GM23338 (cell line): ENCODE measurements around the gene TCERG1L. TPM values are rescaled to one million over a fixed set of nuclear protein-coding genes. Genes with fewer than 3 reads are reported as not detected.

ENCODE experiments used
- ATAC-seq: fragments of 200-7000 bp; cut with Tn5 transposase; 3 replicates; pipeline ENCODE4 v1.9.1; 2020
- DNase-seq: peaks from one replicate; pipeline ENCODE4 v3.0.0-alpha.2; 2015; ENCODE audit warnings: low spot score
- H2AFZ ChIP-seq: fragments of 200-600 bp; sonication (generic); 2 replicates; pipeline ENCODE4 v1.8.0; 2016; ENCODE audit warnings: antibody characterized with exemption, mild to moderate bottlenecking, moderate library complexity
- H3F3A ChIP-seq: fragments of 200-600 bp; sonication (generic); replicated peaks from 2 replicates; pipeline ENCODE4 v1.8.0; 2017; ENCODE audit warnings: antibody characterized with exemption, mixed run types, low read depth
- H3K27ac ChIP-seq: fragments of 200-600 bp; sonication (generic); 2 replicates; pipeline ENCODE4 v1.6.1; 2016; ENCODE audit warnings: low read depth
- H3K27me3 ChIP-seq: fragments of 200-600 bp; sonication (generic); 2 replicates; pipeline ENCODE4 v1.8.0; 2016; ENCODE audit warnings: mild to moderate bottlenecking, mixed run types, moderate library complexity; ENCODE audit not compliant: insufficient read depth
- H3K36me3 ChIP-seq: fragments of 200-600 bp; sonication (generic); 2 replicates; pipeline ENCODE4 v1.8.0; 2016; ENCODE audit warnings: mild to moderate bottlenecking; ENCODE audit not compliant: insufficient read depth
- H3K4me1 ChIP-seq: fragments of 200-600 bp; sonication (generic); 2 replicates; pipeline ENCODE4 v1.8.0; 2016; ENCODE audit warnings: mild to moderate bottlenecking, moderate library complexity; ENCODE audit not compliant: insufficient read depth
- H3K4me2 ChIP-seq: fragments of 200-600 bp; sonication (generic); 2 replicates; pipeline ENCODE4 v1.7.1; 2017; ENCODE audit warnings: mixed run types
- H3K4me3 ChIP-seq: fragments of 200-600 bp; sonication (generic); 2 replicates; pipeline ENCODE4 v1.6.1; 2016; ENCODE audit warnings: mixed run types
- H3K79me2 ChIP-seq: fragments of 200-600 bp; sonication (generic); replicated peaks from 2 replicates; pipeline ENCODE4 v1.8.0; 2017; ENCODE audit warnings: mild to moderate bottlenecking; ENCODE audit not compliant: insufficient read depth
- H3K9me2 ChIP-seq: fragments of 200-600 bp; sonication (generic); 2 replicates; pipeline ENCODE4 v1.8.0; 2017; ENCODE audit not compliant: insufficient read depth
- H4K20me1 ChIP-seq: fragments of 200-600 bp; sonication (generic); replicated peaks from 2 replicates; pipeline ENCODE4 v1.8.0; 2017; ENCODE audit warnings: mild to moderate bottlenecking; ENCODE audit not compliant: insufficient read depth
- H3K27ac Mint-ChIP-seq: 2 replicates; pipeline ENCODE4 v1.8.0; 2020; ENCODE audit warnings: inconsistent platforms, mild to moderate bottlenecking, moderate library complexity, mixed read lengths
- H3K27me3 Mint-ChIP-seq: 3 replicates; pipeline ENCODE4 v1.8.0; 2022; ENCODE audit warnings: low read depth, mild to moderate bottlenecking, moderate library complexity, mixed read lengths, inconsistent platforms; ENCODE audit not compliant: insufficient read depth, poor library complexity
- H3K36me3 Mint-ChIP-seq: 3 replicates; pipeline ENCODE4 v1.8.0; 2021; ENCODE audit warnings: low read depth, mild to moderate bottlenecking, inconsistent platforms, moderate library complexity, mixed read lengths
- H3K4me1 Mint-ChIP-seq: 3 replicates; pipeline ENCODE4 v1.8.0; 2020; ENCODE audit warnings: mild to moderate bottlenecking, inconsistent platforms, mixed read lengths
- H3K4me3 Mint-ChIP-seq: 3 replicates; pipeline ENCODE4 v1.8.0; 2021; ENCODE audit warnings: moderate library complexity, mild to moderate bottlenecking, inconsistent platforms, mixed read lengths
- H3K9me3 Mint-ChIP-seq: 3 replicates; pipeline ENCODE4 v1.8.0; 2020; ENCODE audit warnings: moderate library complexity, mild to moderate bottlenecking, inconsistent platforms, mixed read lengths
- CREB1 ChIP-seq: fragments of 250-450 bp; sonication (Bioruptor Pico); IDR thresholded peaks from 2 replicates; pipeline ENCODE4 v1.5.0; 2020; ENCODE audit warnings: low read depth, mild to moderate bottlenecking, moderate library complexity
- CTCF ChIP-seq, 2 experiments: fragments of 200-600 bp in 1 of 2; sonication (generic) in 1 of 2; conservative IDR thresholded peaks; 2 replicates each; pipeline versions ENCODE4 v1.5.1 to v1.6.1; 2016 to 2017; ENCODE audit warnings: antibody characterized with exemption in 2 of 2, low read depth in 2 of 2, mild to moderate bottlenecking in 2 of 2, moderate library complexity in 1 of 2
- ETS1 ChIP-seq: IDR thresholded peaks from 2 replicates; pipeline ENCODE4 v1.6.1; 2016; ENCODE audit warnings: antibody characterized with exemption
- EZH2 ChIP-seq: fragments of 200-600 bp; sonication (generic); IDR thresholded peaks from one replicate; pipeline ENCODE4 v1.8.0; 2017; ENCODE audit warnings: antibody characterized with exemption, mild to moderate bottlenecking, low read depth; ENCODE audit not compliant: unreplicated experiment
- EZH2phosphoT487 ChIP-seq: fragments of 200-600 bp; sonication (generic); IDR thresholded peaks from one replicate; pipeline ENCODE4 v1.8.1; 2018; ENCODE audit warnings: antibody characterized with exemption; ENCODE audit not compliant: unreplicated experiment
- JUNB ChIP-seq: IDR thresholded peaks from one replicate; pipeline ENCODE4 v1.6.1; 2016; ENCODE audit warnings: antibody characterized with exemption; ENCODE audit not compliant: unreplicated experiment
- NANOG ChIP-seq: IDR thresholded peaks from 2 replicates; pipeline ENCODE4 v1.6.1; 2016; ENCODE audit warnings: antibody characterized with exemption, borderline replicate concordance
- POLR2AphosphoS5 ChIP-seq: IDR thresholded peaks from 2 replicates; pipeline ENCODE4 v1.6.1; 2016; ENCODE audit warnings: antibody characterized with exemption, low read depth
- STAT1 ChIP-seq: IDR thresholded peaks from one replicate; pipeline ENCODE4 v1.6.1; 2016; ENCODE audit warnings: antibody characterized with exemption; ENCODE audit not compliant: unreplicated experiment
- ZNF114 ChIP-seq: fragments of 250-450 bp; sonication (Bioruptor Pico); IDR thresholded peaks from 2 replicates; pipeline ENCODE4 v1.5.0; 2020; ENCODE audit warnings: mild to moderate bottlenecking, moderate library complexity
- ZNF462 ChIP-seq: fragments of 250-450 bp; sonication (Bioruptor Pico); IDR thresholded peaks from 2 replicates; pipeline ENCODE4 v1.5.0; 2020; ENCODE audit warnings: mild to moderate bottlenecking, moderate library complexity
- polyA plus RNA-seq: library from polyadenylated mRNA; unstranded; fragments of >200 nt; fragmentation: Nextera tagmentation; extraction: Ambion mirVana; gene quantifications from 2 replicates; pipeline ENCODE4 v1.2.1, GENCODE V29; 2016
- total RNA-seq: library from RNA; depleted of rRNA; stranded (reverse); fragments of >200 nt; shearing (Covaris generic); gene quantifications from 2 replicates; pipeline ENCODE4 v1.2.3, GENCODE V29; 2014

The TCERG1L gene
- total and polyA plus RNA-seq, 2 experiments from 2014 or later = 3.9 to 5.5 TPM

- no peak for TF ChIP-seq CTCF (conservative IDR thresholded peaks at IDR 0.05; ENCODE audit: low read depth in 2 of 2)
- no peak for TF ChIP-seq ZNF462 (CRISPR knock-in tag)
Measured at GRCh38 chr10:131314799-131315198, 3.3 kb upstream of the TCERG1L start (continued).

DNA sequence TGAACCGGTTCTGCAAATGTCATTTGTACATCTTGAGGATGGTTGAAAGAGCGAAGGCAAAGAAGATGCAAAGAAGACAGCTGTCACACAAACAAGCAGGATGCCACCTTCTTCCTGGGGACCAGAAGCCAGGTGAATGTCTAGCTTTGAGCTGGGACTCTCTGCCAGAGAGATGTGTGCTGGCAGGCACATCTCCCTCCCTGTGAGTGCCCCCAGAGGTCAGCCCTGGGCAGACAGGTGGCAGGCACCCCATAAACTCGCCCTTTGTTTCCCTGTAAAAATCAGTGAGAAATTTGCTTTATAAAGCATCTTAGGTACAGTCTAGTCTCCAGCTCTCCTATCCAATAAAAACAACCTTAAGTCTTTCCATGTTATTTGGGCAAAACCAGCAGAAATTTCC is 2.6 kb upstream of the TCERG1L start:
- ATAC-seq = no peak
- Histone ChIP-seq H3K79me2 (no peaks in the 10 kb centered on the region), H3K4me3 (no peak overlapping the region), H3K36me3 (no peaks in the 10 kb centered on the region; the same call in 1 of the 2 replicates), H4K20me1 (no peaks in the 10 kb centered on the region), H3K9me2 (no peaks in the 10 kb centered on the region), H3K27me3 (peaks cover 7% of the 10 kb centered on the region; the same call in 1 of the 2 replicates), H3F3A (no peaks in the 10 kb centered on the region), H3K4me2 (no peak overlapping the region), H3K27ac (no peak overlapping the region), H3K4me1 (peaks cover 3% of the 10 kb centered on the region; the same call in 1 of the 2 replicates), H2AFZ (no peak overlapping the region)
- Mint-ChIP-seq H3K27me3 (peaks cover 6% of the 10 kb centered on the region), H3K27ac (no peak overlapping the region), H3K36me3 (peaks cover 9% of the 10 kb centered on the region), H3K4me1 (peaks cover 6% of the 10 kb centered on the region; the same call in 2 of the 3 replicates), H3K4me3 (no peak overlapping the region), H3K9me3 (peaks cover 77% of the 10 kb centered on the region)
- no peak for TF ChIP-seq EZH2phosphoT487
- TF ChIP-seq POLR2AphosphoS5 = no peak
- no peak for TF ChIP-seq JUNB
- TF ChIP-seq STAT1 = no peak
- no peak for TF ChIP-seq ZNF114 (CRISPR knock-in tag)
- no peak for TF ChIP-seq CREB1
- no peak for TF ChIP-seq EZH2
- no peak for TF ChIP-seq ETS1
- TF ChIP-seq NANOG = no peak
- TF ChIP-seq CTCF (conservative IDR thresholded peaks at IDR 0.05; ENCODE audit: low read depth in 2 of 2) = no peak
- DNase-seq = no peak
